ENCODE data around the gene HDAC4.

HDAC4 gene

DNA sequence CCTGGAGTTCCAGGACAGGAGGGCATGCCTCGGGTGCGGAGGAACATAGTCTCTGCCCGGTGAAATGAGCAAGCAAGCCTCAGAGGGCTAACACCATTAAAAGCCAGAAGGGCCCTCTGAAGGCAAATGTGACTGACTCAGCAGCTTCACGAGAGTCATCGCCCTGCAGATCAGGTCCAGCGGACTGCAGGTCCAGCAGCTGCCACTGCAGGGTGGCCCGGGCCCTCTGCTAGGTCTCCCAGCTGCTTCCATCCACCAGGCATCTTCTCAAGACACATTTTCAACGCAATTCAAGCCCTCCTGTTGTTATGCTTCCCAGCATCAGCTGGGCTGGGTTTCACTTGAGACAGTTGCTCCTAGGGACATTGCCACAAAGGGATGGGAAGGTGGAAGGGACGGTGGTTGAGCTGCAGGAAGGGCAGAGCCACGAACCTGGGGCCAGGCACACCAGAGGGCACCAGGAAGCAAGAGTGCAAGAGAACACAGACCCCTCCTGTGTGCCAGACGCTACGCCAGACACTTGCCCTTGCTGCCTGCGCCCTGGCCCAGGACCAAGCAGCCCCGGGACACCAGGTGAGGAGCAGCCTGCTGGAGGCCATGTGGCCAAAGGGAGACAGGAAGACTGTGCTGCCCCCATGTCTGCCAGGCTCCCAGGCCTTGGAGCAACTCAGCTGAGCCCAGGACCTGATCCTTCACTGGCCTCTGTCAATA, 173.0 kb downstream of the HDAC4 start:
- DNase-seq: no peak

DNA sequence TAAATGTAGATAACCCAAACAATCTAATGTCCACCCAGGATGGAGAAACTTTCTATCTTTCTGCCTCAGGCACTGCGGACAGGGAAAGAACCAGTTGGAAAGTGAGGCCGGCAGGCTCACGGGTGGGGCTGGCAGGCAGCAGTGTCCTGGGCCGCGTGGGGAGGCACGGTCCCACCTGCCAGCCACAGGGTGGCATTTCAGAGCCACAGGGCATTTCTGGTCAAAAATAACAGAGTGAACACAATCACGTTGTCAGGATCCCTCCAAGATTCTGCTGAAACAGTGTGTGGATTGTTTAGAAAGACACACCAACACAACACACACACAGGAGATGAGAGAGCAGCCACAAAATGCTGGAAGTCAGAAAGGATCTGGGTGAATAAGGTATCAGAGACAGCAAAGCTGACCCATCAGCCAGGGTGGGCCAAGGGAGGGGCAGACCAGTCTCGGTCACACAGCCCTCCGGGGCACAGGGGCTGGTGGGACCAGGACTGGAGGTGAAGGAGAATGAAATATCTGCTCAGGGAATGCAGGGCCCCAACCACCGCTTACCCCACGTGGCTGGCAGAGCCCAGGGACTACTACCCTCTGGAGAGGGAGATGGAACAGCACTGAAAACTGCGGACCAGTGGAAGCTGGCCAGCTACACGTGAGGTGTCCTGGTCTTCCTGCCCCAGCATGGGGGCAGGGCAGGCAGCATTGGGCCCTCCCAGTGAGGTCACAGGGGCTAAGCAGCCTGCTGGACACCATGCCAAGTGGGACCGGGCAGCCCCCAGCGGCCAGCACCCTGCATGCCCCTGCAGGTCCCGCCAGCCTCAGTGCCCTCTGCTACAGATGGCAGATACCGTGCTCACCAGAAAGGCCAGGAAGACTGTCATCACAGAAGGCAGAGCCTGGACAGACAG, 173.9 kb downstream of the HDAC4 start:
- DNase-seq: no peak

DNA sequence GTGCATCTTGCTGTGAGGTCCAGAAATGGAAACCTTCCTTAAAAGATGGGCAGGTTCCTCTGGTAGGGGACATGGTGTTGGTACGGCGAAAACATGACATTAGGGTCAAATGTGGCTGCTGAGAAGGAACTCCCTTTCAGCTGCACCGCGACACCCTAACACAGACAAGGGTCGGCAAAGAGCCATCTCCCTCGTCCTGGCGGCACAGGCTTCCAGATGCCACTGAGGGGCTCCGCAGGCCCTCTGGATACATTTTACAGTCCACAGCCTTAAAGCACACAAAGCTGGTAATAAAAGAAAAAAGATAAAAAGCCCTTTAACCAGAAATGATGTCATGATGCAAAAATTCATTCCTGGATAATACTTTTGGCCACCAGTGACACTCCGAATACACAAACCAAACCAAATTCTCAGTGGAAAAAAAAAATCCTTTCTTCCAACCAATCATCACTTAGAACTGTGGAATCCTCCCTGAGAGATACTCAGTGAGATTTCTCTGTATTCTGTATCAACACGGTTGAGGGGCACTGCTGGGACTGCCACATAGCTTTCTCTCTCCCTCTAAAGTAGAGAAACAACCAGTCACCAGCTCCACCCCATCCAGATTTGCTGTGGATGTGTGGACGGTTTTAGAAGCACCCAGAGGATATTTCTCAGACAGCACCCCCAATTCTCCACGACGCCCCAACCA, 174.8 kb downstream of the HDAC4 start:
- no peak for DNase-seq

DNA sequence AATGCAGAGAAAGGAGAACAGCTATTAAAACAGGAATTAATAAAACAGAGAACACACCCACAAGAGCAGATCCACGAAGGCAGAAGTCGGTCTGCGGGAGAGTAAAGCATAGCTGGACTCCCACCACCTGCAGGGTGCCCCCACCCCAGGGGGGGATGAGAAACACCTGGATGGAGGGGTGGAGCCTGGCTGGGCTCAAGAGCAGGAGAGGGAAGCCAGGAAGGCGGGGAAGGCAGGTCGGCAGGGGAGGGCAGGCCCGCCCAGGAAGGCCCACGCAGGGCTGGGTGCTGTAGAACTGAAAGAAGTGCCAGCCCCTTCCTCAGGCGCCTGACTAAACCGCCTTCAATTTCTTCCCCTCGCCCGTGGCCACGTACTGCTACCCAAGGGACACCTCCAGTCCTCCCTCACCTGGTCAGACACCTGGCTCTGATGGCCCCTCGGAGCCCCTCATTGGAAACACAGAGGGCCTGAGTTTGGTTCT, 175.4 kb downstream of the HDAC4 start:
- no peak for DNase-seq

DNA sequence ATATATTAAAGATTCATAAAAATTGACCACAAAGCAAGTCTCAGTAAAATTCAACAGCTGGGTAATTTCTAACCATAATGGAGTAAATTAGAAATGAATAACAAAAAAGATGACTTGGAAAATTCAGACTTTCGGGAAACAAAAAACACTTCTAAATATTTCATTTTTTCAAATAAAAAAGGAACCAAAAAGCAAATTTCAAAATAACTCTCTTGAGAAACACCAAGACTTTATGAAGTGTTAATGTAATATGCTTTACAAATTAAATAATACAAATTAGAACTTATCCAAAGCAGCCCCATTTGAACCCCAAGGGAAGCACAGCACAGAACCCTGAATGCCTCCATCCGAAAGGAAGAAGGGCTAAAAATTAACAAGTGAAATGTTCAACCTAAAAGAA, 175.9 kb downstream of the HDAC4 start:
- no peak for DNase-seq

DNA sequence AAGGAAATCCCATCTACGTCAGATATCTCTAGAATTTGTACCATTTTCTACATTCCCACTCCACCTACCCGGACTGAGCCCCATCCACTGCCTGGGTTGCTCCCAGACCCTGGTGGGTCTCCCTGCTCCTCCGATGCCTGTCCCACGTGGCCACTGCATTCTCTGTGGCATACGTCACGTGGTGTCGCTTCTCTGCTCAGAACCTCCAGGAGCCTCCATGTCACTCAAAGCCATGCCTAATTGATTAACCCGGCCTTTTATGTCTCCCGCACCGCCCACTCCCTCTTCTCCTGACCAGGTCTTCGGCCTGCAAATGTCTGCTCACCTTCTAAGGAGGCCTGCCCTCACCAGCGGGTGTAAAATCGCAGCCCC, 176.6 kb downstream of the HDAC4 start:
- DNase-seq: no peak

DNA sequence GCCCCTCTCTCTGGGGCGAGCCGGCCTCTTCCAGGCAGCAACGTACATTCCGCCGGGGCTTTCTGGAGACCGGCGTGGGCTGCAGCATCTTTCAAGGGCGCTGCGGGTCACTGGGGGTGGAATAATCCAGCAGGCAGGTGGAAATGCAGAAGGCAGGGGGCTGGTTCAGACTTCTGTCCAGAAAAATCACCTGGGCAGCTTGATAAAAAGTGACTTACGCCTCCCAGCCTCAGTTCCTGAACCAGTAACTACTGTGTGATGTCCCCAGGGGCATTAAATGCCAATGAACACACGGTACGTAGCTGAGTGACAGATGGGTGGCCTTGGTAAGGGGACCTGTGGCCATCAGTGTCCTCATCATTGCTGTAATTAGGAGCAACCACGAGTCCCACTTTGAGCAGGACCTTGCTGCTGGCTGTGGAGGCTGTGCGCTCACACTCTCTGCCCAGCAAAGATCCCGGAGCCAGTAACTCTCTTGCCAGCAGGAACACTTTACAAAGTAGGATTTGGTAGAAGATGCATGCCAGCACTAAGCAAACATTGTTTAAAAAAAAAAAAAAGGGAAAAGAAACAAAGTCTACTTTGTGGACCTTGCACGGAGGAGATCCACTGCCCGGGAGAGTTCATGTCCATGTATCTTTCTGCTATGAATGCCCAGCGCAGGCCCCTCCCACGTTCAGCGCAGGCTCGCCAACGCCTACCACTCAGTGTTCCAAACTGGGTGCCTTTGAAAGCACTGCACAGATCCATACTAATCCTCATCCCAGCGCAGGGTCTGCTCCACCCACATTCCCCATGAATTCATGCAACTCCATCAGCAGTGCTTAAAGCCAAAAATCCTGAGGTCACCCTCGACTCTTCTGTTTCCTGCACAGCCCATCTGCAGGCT, 177.3 kb downstream of the HDAC4 start:
- no peak for DNase-seq

DNA sequence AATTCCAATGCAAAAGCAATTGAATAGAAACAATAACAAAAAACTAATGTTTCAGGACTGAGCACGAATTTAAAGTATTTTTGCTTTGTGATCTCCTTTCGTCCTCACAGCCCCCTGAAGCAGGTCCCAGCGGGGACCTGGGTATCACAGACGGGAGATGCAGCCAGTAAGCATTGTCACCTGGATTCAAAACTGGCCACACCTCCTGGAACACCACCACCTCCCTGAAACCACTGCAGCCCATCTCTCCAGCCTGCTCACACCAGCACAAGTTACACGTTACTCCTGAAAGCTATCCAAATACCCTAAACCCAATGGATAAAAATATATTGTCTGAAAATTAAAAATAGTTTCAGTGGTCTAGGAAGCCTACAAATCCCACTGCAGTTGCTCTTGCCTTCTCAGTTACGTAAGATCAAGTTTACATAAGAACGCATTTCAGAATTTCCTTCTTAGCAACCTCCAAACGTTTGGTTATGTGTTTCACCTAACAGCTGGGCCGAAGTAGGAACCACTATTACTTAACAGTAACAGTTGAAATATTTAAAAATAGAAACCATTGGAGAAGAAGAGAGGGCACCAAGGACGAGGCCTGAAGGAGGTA, 178.0 kb downstream of the HDAC4 start:
- DNase-seq: no peak

DNA sequence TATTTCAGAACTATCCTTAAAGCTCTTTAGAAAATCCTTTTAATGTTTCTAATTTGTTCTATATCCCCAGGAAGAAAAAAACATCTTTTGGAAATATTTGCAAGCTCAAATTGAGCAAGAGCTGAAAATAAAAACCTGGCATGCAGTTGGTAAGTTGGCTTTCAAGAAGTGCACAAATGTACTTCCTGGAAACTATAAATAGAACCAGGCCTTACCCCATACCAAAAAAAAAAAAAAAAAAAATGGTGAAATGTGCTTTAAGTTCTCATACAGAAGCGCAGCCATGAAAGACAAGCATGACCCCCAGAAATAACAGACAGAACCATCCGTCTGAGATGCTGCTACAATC, 178.5 kb downstream of the HDAC4 start:
- no peak for DNase-seq

DNA sequence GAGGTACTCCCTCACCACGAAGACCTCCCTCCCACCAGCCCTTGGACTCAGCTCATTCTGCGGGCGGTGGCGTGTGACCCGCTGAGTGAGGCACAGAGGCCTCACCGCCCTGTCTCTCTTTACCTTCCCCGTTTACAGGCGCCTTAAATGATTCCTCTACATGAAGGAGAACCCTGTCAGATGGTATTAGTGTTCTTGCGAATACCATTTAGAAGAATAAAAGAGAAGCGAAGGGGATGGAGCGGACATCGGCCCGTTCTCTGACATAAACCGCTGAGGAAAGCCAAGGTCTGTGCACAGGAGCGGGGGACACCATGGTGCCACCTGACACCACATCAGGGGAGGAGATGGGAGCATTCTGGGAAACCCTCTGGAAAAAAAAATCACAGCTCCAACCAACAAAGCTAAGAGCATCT, 179.8 kb downstream of the HDAC4 start:
- no peak for DNase-seq

DNA sequence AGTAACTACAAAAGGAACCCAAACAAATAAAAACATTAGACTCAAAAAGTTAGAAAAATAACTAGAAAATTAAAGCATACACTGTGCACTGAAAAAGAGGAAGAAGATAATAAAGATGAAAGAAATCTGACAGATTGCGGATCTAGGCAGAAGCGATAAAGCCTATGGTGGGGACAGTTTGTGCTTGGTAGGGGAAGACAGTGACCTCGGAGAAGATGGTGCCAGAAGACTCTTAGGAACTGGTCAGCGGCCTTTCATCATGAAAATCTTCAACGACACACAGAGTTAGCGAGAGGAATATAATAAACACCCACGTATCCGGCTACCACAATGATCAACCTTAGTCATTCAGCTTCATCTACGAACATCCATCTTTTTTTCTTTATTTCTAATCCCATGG, 180.5 kb downstream of the HDAC4 start:
- no peak for DNase-seq

DNA sequence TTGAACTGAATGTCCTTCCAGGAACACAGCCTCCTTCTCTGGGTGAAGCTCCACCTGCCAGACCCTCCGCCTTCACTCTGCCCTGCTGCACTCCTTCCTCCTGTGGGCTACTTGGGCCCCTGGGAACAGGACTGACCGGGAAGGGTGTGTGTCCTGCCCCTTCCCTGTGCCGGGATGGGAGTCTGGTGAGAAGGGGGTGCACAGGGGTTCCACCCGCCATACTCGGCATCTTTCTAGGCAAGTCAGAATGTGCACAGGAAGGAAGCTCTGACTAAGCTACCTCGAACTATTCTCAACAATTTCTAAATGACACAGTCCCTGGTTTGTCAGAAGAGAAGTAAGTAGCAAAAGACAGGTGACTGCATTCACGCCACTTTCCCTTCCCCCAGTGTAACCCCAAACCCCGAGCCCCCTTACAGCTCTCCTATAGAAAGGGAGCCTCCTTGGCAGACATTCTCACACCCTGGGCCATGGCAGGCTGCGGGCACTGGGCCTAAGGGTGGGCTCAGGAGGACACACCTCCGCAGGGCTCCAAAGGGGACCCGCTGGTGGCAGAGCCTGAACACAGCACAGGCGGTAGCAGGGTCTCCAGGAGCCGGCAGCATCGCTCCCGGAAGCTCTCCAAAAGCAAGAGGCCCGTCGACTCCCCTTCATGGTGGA, 184.1 kb downstream of the HDAC4 start:
- no peak for DNase-seq

DNA sequence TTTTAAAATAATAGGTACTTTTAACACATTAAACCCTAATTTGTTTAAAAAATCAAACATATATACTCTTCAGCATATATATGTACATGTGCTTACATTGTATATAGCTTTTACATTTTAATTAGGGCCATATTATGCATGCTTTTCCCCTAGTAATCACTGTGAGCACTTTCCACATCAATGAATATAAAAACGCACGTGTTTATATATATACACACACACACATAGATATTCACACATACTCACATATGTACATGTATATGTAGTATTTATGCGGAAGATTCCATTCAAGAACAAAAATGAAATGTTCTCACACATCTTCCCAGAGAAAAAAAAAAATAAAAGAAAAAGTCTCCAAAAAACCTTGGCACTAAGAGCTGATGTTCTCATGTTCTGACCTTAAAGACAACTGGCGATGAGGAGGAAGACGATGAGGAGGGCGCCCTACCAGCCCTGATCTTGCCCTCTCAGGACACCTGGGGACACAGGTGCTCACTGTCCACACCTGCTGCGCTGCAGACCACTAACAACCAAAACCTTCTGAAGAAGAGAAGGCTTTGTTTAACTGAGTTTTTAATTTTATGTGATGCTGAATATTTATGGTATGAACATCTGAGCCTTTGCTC, 184.7 kb downstream of the HDAC4 start:
- DNase-seq: no peak

DNA sequence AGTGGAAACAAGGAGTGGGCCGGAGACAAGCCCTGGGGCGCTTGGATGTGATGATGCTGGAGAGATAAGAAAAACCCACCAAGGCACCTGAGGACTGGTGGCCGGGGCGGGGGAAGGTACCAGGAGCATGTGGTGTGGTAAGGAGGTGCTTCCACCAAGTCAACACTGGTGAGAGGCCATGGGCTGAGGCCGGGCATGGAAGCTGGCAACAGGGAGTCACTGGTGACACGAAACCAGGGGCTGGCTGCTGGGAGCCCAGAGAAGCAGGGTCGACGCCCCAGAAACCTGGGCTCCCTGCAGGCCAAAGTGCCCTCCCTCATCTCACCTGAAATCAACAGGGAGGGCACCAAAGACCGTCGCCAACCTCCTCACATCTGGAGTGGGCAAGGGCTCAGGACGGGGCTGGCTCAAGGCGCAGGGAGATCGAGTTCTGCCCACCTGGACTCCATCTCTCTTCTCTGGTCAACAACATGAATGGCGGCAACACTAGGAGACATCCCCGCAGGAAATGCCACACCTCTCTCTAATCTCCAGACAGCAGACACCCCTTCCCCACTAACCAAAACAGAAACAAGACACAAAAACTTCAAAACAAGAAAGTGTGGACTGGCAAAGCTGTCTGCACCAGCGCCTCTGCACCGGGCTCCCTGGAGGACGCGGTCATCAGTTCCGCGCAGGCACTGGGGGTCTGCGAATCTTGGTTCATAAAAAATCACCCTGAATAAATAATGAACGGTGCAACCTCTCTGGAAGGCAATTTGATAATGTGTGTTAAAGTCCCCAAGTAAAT, 185.5 kb downstream of the HDAC4 start:
- DNase-seq: no peak

DNA sequence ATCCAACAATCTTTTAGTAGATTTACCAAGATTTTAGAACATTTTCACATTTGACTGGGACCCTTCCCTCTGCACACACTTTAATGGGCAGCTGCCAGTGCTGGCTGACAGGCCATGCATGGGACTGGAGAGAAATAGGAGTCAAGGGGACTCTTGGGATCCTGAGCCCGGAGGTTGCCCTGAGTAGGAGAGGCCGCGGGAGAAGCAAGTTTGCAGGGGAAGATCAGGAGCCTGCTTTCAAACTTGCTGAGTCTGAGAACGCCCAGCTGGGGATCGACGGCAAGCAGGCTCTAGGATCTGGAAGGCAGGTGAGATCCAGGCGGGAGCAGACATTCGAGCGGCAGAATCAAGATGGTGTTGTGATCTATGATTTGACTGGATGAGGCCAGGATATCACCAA, 186.1 kb downstream of the HDAC4 start:
- no peak for DNase-seq

DNA sequence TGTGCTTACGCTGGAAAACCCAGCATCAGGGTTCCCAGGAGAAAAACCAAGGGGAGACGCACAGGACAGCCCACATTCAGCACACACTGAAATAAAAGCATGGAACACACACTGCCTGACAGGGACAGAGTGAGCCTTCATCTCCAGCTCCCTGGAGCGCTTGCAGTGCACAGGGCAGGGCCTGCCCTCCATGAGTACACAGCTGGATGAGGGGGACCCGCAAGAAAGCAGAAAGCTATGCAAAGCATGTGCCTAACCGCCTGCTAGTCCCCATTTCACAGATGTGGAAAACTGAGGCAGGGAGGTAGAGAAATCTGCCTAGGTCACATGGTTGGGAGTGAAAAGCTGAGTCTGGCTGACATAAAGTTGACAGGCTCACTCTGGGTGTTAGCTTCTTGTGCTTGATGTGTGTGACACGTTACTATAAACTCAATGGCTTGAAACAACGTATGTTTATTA, 187.1 kb downstream of the HDAC4 start:
- DNase-seq: no peak

DNA sequence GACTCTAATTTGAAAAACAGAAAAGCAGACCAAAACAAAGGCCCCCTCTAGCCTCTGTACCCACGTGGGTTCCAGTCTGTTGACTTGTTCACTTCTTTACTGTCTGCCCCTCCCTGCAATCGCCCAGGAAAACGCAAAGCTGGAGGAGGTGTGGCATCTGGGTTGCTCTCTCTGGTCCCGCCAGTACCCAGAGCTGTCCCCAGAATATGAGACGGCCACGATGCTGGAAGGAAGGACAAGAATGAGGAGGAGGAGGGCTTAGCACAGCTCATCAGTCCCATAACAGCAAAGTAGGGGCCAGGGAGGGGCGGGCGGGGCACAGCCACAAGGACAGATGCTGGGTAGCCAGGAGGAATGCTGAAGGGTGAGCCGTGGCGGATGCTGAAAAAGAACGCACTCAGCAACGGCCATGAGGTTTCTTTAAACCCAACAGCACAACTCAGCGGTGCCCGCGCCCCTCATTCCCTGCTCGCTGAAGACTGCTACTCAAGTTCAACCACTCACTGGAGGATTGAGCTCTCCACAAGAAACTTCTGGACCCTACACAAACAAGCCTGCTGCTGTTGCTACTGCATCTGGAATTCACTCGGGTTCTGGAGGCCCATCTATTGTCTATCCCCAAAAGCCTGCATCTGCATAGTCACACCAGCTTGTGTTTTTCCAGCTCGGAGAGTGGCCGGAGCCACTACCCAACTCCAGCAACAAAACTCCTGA, 187.7 kb downstream of the HDAC4 start:
- no peak for DNase-seq

DNA sequence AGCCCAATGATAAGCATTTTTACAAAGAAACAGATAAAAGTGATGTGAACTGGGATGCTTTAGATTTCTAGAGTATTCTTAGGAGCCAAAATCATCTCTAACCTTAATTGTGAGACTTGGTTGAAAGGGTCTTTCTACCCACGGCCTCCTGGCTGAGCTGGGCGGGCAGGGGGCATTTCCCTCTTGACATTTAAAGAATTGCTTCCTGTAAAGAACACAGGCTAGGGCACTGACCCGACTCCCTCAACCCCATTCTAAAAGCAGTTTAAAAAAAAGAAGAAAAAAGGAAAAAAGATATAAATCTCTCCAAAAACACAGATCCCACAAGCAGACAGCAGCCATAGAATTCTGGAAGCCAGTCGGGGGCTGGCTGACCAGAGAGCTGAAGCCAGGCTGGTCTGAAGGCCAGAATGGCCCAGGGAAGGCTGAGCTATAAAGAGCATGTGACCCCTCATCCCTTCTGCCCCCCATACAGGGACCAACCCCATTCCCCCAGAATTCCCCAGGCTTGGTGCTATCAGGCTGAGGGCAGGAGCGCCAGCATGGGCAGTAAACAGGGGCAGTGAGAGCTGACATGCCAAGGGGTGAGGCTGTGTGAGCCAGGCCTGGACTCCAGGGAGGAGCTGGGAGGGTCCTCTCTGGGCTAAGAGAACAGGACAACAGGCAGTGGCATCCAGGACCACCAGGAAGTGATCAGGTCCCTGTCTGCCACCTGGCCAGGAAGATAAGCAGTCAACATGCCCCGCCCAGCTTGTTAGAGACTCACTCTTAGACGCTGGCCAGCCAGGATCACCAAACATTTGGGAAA, 188.5 kb downstream of the HDAC4 start:
- no peak for DNase-seq
